ENCODE data around the gene GJC1.

The GJC1 gene

GRCh38 chr17:44796731-44797130 is 33.4 kb downstream of the GJC1 start:
- in situ Hi-C loops (cut with MboI; ENCODE audit: low pct_unique_long_range_greater_than_20kb, low sequenced_read_pairs, unreplicated experiment), result no loop called here
- TF ChIP-seq, protein P1, sequence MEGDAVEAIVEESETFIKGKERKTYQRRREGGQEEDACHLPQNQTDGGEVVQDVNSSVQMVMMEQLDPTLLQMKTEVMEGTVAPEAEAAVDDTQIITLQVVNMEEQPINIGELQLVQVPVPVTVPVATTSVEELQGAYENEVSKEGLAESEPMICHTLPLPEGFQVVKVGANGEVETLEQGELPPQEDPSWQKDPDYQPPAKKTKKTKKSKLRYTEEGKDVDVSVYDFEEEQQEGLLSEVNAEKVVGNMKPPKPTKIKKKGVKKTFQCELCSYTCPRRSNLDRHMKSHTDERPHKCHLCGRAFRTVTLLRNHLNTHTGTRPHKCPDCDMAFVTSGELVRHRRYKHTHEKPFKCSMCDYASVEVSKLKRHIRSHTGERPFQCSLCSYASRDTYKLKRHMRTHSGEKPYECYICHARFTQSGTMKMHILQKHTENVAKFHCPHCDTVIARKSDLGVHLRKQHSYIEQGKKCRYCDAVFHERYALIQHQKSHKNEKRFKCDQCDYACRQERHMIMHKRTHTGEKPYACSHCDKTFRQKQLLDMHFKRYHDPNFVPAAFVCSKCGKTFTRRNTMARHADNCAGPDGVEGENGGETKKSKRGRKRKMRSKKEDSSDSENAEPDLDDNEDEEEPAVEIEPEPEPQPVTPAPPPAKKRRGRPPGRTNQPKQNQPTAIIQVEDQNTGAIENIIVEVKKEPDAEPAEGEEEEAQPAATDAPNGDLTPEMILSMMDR (IDR thresholded peaks at IDR 0.05; ENCODE audit: extremely low read depth, insufficient read depth, missing control alignments), result no peak
- DNase-seq (ENCODE audit: low spot score), result no peak

DNA sequence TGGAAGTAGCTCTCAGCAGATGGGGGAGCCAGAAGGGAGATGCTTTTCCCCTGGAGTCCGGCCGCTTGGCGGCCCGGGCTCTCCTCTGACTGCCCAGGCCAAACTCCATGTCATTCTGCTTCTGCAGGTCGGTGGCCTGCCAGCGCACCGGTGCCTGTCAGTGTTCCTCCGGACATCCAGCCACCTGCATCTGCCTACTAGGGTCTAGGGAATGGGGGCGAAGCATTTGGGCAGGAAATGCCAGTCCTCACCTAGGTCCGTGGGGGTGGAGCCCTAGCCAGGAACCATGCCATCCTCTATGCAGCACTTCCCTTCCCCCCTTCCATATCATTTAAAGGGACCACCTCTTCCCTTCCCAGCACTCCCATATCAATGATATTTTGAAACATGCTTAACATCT is 34.2 kb downstream of the GJC1 start:
- DNase-seq (ENCODE audit: low spot score), result no peak
- TF ChIP-seq, protein P1 (IDR thresholded peaks at IDR 0.05; ENCODE audit: extremely low read depth, insufficient read depth, missing control alignments), result no peak
- in situ Hi-C loops (cut with MboI; ENCODE audit: low pct_unique_long_range_greater_than_20kb, low sequenced_read_pairs, unreplicated experiment), result no loop called here

DNA sequence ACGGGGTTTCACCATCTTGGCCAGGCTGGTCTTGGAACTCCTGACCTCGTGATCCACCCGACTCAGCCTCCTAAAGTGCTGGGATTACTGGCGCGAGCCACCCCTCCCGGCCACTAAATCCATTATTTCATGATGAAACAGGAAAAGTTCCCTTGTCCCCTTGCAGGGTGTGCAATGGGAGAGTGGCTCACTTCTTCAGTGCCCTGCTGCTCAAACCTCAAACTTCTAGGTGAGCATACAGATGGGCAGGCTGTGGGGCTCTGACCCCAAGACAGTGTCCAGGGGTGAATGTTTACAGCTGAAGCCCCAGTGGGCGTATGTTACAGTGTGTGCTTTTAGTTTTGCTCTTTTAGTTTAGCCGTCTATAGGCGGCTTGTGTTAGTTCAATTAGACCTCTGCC is 34.7 kb downstream of the GJC1 start:
- TF ChIP-seq, protein P1 (IDR thresholded peaks at IDR 0.05; ENCODE audit: extremely low read depth, insufficient read depth, missing control alignments), result no peak
- no peak for DNase-seq (ENCODE audit: low spot score)
- in situ Hi-C loops (cut with MboI; ENCODE audit: low pct_unique_long_range_greater_than_20kb, low sequenced_read_pairs, unreplicated experiment), result no loop called here

- TF ChIP-seq, protein P1 (IDR thresholded peaks at IDR 0.05; ENCODE audit: extremely low read depth, insufficient read depth, missing control alignments), result no peak
- in situ Hi-C loops (cut with MboI; ENCODE audit: low pct_unique_long_range_greater_than_20kb, low sequenced_read_pairs, unreplicated experiment), result no loop called here
- DNase-seq (ENCODE audit: low spot score), result no peak
Observed at GRCh38 chr17:44794851-44795413, 35.2 kb downstream of the GJC1 start.

GRCh38 chr17:44793885-44794842 is 35.9 kb downstream of the GJC1 start:
- in situ Hi-C loops (cut with MboI; ENCODE audit: low pct_unique_long_range_greater_than_20kb, low sequenced_read_pairs, unreplicated experiment), result no loop called here
- DNase-seq (ENCODE audit: low spot score), result no peak
- TF ChIP-seq, protein P1 (IDR thresholded peaks at IDR 0.05; ENCODE audit: extremely low read depth, insufficient read depth, missing control alignments), result no peak

DNA sequence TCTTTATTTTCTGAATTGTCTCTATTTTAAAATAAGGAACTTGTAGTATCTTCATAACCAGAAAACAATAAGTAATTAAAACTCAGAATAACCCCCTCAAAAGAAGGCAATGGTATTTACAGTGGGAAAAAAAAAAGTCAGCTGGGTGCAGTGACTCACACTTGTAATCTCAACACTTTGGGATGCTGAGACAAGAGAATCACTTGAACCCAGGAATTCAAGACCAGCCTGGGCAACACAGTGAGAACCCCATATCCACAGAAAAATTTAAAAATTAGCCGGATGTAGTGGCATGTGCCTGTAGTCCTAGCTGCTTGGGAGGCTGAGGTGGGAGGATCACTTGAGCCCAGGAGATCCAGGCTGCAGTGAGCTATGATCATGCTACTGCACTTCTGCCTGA is 37.8 kb downstream of the GJC1 start:
- DNase-seq (ENCODE audit: low spot score), result no peak
- in situ Hi-C loops (cut with MboI; ENCODE audit: low pct_unique_long_range_greater_than_20kb, low sequenced_read_pairs, unreplicated experiment), result no loop called here
- TF ChIP-seq, protein P1 (IDR thresholded peaks at IDR 0.05; ENCODE audit: extremely low read depth, insufficient read depth, missing control alignments), result no peak
